SK-N-SH treated with all-trans-retinoic acid at 6 μM for 48 hours (cell line): ENCODE measurements around the gene VDAC1.

Experiments
- ATAC-seq: fragments of 200-7000 bp; cut with Tn5 transposase; 3 replicates; pipeline ENCODE4 v1.9.1; 2020; ENCODE audit warnings: mild to moderate bottlenecking, moderate library complexity
- ARNTL ChIP-seq: fragments of 450-650 bp; formaldehyde crosslinking; IDR thresholded peaks from 2 replicates; pipeline ENCODE4 v1.5.0; 2020; ENCODE audit warnings: low read depth, mild to moderate bottlenecking, moderate library complexity, borderline replicate concordance
- BACH2 ChIP-seq: fragments of 250-450 bp; sonication (Bioruptor Pico); IDR thresholded peaks from 2 replicates; pipeline ENCODE4 v1.9.0; 2021; ENCODE audit warnings: mild to moderate bottlenecking, borderline replicate concordance
- CSDC2 ChIP-seq: fragments of 250-450 bp; sonication (Bioruptor Pico); IDR thresholded peaks from 2 replicates; pipeline ENCODE4 v1.5.0; 2020; ENCODE audit warnings: mild to moderate bottlenecking, moderate library complexity
- CSRNP3 ChIP-seq: fragments of 250-450 bp; sonication (Bioruptor Pico); IDR thresholded peaks from 2 replicates; pipeline ENCODE4 v1.5.1; 2021; ENCODE audit warnings: mild to moderate bottlenecking, moderate library complexity
- ESRRG ChIP-seq: fragments of 250-450 bp; sonication (Bioruptor Pico); IDR thresholded peaks from 2 replicates; pipeline ENCODE4 v1.6.1; 2021; ENCODE audit warnings: mild to moderate bottlenecking
- GLIS3 ChIP-seq: fragments of 250-450 bp; sonication (Bioruptor Pico); IDR thresholded peaks from 2 replicates; pipeline ENCODE4 v1.5.0; 2020; ENCODE audit warnings: mild to moderate bottlenecking, moderate library complexity
- ISL1 ChIP-seq: fragments of 250-450 bp; sonication (Bioruptor Pico); IDR thresholded peaks from 2 replicates; pipeline ENCODE4 v2.1.2; 2022; ENCODE audit warnings: mild to moderate bottlenecking, moderate library complexity
- OSR1 ChIP-seq: fragments of 250-450 bp; sonication (Bioruptor Pico); IDR thresholded peaks from 2 replicates; pipeline ENCODE4 v1.8.0; 2022; ENCODE audit warnings: moderate library complexity, mild to moderate bottlenecking, inconsistent platforms
- POU6F1 ChIP-seq: fragments of 250-450 bp; sonication (Bioruptor Pico); IDR thresholded peaks from 2 replicates; pipeline ENCODE4 v1.8.0; 2021; ENCODE audit warnings: low read depth, mild to moderate bottlenecking, moderate library complexity, borderline replicate concordance
- PPARA ChIP-seq: fragments of 250-450 bp; sonication (Bioruptor Pico); IDR thresholded peaks from 2 replicates; pipeline ENCODE4 v1.5.0; 2020; ENCODE audit warnings: mild to moderate bottlenecking, borderline replicate concordance
- RARB ChIP-seq: fragments of 250-450 bp; sonication (Bioruptor Pico); IDR thresholded peaks from 2 replicates; pipeline ENCODE4 v1.8.0; 2021; ENCODE audit warnings: mild to moderate bottlenecking, moderate library complexity
- SNAI2 ChIP-seq: fragments of 250-450 bp; sonication (Bioruptor Pico); IDR thresholded peaks from 2 replicates; pipeline ENCODE4 v1.5.0; 2020; ENCODE audit warnings: mild to moderate bottlenecking, moderate library complexity
- TCF4 ChIP-seq: fragments of 250-450 bp; sonication (Bioruptor Pico); IDR thresholded peaks from 2 replicates; pipeline ENCODE4 v1.8.0; 2021; ENCODE audit warnings: mild to moderate bottlenecking, moderate library complexity, borderline replicate concordance
- TOX ChIP-seq: fragments of 250-450 bp; sonication (Bioruptor Pico); IDR thresholded peaks from 2 replicates; pipeline ENCODE4 v1.8.0; 2021; ENCODE audit warnings: mild to moderate bottlenecking, moderate library complexity, borderline replicate concordance
- TSHZ2 ChIP-seq: fragments of 250-450 bp; sonication (Bioruptor Pico); IDR thresholded peaks from 2 replicates; pipeline ENCODE4 v1.5.0; 2020; ENCODE audit warnings: mild to moderate bottlenecking, moderate library complexity
- ZC3H10 ChIP-seq: fragments of 250-450 bp; sonication (Bioruptor Pico); IDR thresholded peaks from 2 replicates; pipeline ENCODE4 v1.5.1; 2021; ENCODE audit warnings: mild to moderate bottlenecking, moderate library complexity
- ZFP3 ChIP-seq: fragments of 250-450 bp; sonication (Bioruptor Pico); IDR thresholded peaks from 2 replicates; pipeline ENCODE4 v1.5.0; 2020; ENCODE audit warnings: mild to moderate bottlenecking, moderate library complexity
- ZFP30 ChIP-seq: fragments of 450-650 bp; formaldehyde crosslinking; IDR thresholded peaks from 2 replicates; pipeline ENCODE4 v1.5.0; 2022; ENCODE audit warnings: mild to moderate bottlenecking, moderate library complexity
- ZNF565 ChIP-seq: fragments of 450-650 bp; formaldehyde crosslinking; conservative IDR thresholded peaks from 2 replicates; pipeline ENCODE4 v1.5.0; 2020; ENCODE audit warnings: low read depth, mild to moderate bottlenecking, moderate library complexity
- ZNF70 ChIP-seq: fragments of 450-650 bp; formaldehyde crosslinking; IDR thresholded peaks from 2 replicates; pipeline ENCODE4 v1.5.0; 2020; ENCODE audit warnings: mild to moderate bottlenecking, moderate library complexity

The VDAC1 gene

GRCh38 chr5:133962131-133962530, 42.6 kb downstream of the VDAC1 start:
- ATAC-seq, result no peak

GRCh38 chr5:133959643-133960042, 45.1 kb downstream of the VDAC1 start:
- no peak for ATAC-seq

More at GRCh38 chr5:133962131-133962530, 42.6 kb downstream of the VDAC1 start:
- TF ChIP-seq BACH2 (CRISPR knock-in tag) (no peak), CSRNP3 (CRISPR knock-in tag) (no peak)

GRCh38 chr5:133957591-133957990, 47.2 kb downstream of the VDAC1 start:
- no peak for ATAC-seq
- TF ChIP-seq ZNF565 (no peak), CSDC2 (CRISPR knock-in tag) (no peak), GLIS3 (no peak), ARNTL (CRISPR knock-in tag) (no peak)
- TF ChIP-seq, all 23 proteins: peak for 0

More at GRCh38 chr5:133959643-133960042, 45.1 kb downstream of the VDAC1 start:
- TF ChIP-seq CSDC2 (CRISPR knock-in tag) (no peak), BACH2 (CRISPR knock-in tag) (no peak), POU6F1 (CRISPR knock-in tag) (no peak), TSHZ2 (CRISPR knock-in tag) (no peak), SNAI2 (CRISPR knock-in tag) (no peak), TOX (CRISPR knock-in tag) (no peak), RARB (CRISPR knock-in tag) (no peak), CSRNP3 (CRISPR knock-in tag) (no peak), PPARA (no peak), ZC3H10 (no peak), ZNF565 (no peak), ARNTL (CRISPR knock-in tag) (no peak), OSR1 (CRISPR knock-in tag) (no peak), ISL1 (CRISPR knock-in tag) (no peak), ZFP3 (CRISPR knock-in tag) (no peak), ZFP30 (no peak), ZNF70 (CRISPR knock-in tag) (no peak), ESRRG (CRISPR knock-in tag) (no peak)

GRCh38 chr5:133957080-133957479, 47.7 kb downstream of the VDAC1 start:
- ATAC-seq, result no peak

More at GRCh38 chr5:133957080-133957479, 47.7 kb downstream of the VDAC1 start:
- no peak for TF ChIP-seq ARNTL (CRISPR knock-in tag)
- TF ChIP-seq CSRNP3 (CRISPR knock-in tag), result no peak
- TF ChIP-seq TSHZ2 (CRISPR knock-in tag), result no peak
- TF ChIP-seq ZNF70 (CRISPR knock-in tag), result no peak
- TF ChIP-seq OSR1 (CRISPR knock-in tag), result no peak
- no peak for TF ChIP-seq PPARA
- no peak for TF ChIP-seq TCF4 (CRISPR knock-in tag)
- TF ChIP-seq, all 23 proteins: peak for 0
